PC-9 (cell line): ENCODE results near the gene MAZ. TPM values are rescaled to one million over a fixed set of nuclear protein-coding genes. Genes with fewer than 3 reads are reported as not detected.

Experiments
- BruUV-seq: library from RNA; stranded (reverse); fragments of 400-500 nt; replicated peaks from 2 replicates; lab custom pipeline; 2021; lab: Mats Ljungman, UMichigan
- CTCF ChIA-PET: fragments of 300-600 bp; sonication (Branson Sonifier 250); formaldehyde crosslinking; loops from one replicate; lab custom pipeline; 2022; ENCODE audit warnings: antibody characterized with exemption; lab: Charles Lee
- POLR2A ChIA-PET: fragments of 300-600 bp; sonication (Branson Sonifier 250); formaldehyde crosslinking; loops from one replicate; lab custom pipeline; 2022; ENCODE audit warnings: antibody characterized with exemption; ENCODE audit not compliant: unreplicated experiment; lab: Charles Lee
- DNase-seq, 2 experiments: peaks; one replicate each; pipeline versions ENCODE4 v3.0.0 to v3.0.0-alpha.2; 2015 to 2022; ENCODE audit warnings: mixed read lengths in 1 of 2
- H2AFZ ChIP-seq: fragments of 200-600 bp; sonication (generic); 2 replicates; pipeline ENCODE4 v1.8.1; 2017; ENCODE audit warnings: antibody characterized with exemption
- H3F3A ChIP-seq: fragments of 200-600 bp; sonication (generic); 2 replicates; pipeline ENCODE4 v1.8.1; 2017; ENCODE audit warnings: antibody characterized with exemption, mild to moderate bottlenecking, low read depth; ENCODE audit not compliant: insufficient read depth
- H3K27ac ChIP-seq: fragments of 200-600 bp; sonication (generic); 2 replicates; pipeline ENCODE4 v1.6.1; 2016; ENCODE audit warnings: mixed run types
- H3K27me3 ChIP-seq: fragments of 200-600 bp; sonication (generic); 2 replicates; pipeline ENCODE4 v1.6.1; 2016; ENCODE audit warnings: low read depth, mixed run types; ENCODE audit not compliant: insufficient read depth
- H3K36me3 ChIP-seq: fragments of 200-600 bp; sonication (generic); 2 replicates; pipeline ENCODE4 v1.6.1; 2016; ENCODE audit warnings: low read depth, mixed run types
- H3K4me1 ChIP-seq: fragments of 200-600 bp; sonication (generic); replicated peaks from 2 replicates; pipeline ENCODE4 v1.6.1; 2016; ENCODE audit warnings: mixed run types; ENCODE audit not compliant: insufficient read depth
- H3K4me2 ChIP-seq: fragments of 200-600 bp; sonication (generic); 2 replicates; pipeline ENCODE4 v1.6.1; 2017; ENCODE audit warnings: mixed run types
- H3K4me3 ChIP-seq: fragments of 200-600 bp; sonication (generic); 2 replicates; pipeline ENCODE4 v1.6.1; 2016; ENCODE audit warnings: mixed run types
- H3K79me2 ChIP-seq: fragments of 200-600 bp; sonication (generic); 2 replicates; pipeline ENCODE4 v1.6.1; 2017; ENCODE audit warnings: low read depth, mixed run types
- H3K9me2 ChIP-seq: fragments of 200-600 bp; sonication (generic); 2 replicates; pipeline ENCODE4 v1.8.1; 2017; ENCODE audit warnings: mild to moderate bottlenecking; ENCODE audit not compliant: insufficient read depth
- H3K9me3 ChIP-seq: fragments of 200-600 bp; sonication (generic); 2 replicates; pipeline ENCODE4 v1.8.1; 2016; ENCODE audit warnings: low read depth; ENCODE audit not compliant: insufficient read depth
- H4K20me1 ChIP-seq: fragments of 200-600 bp; sonication (generic); 2 replicates; pipeline ENCODE4 v1.8.1; 2017; ENCODE audit not compliant: insufficient read depth
- EZH2 ChIP-seq: fragments of 200-600 bp; sonication (generic); IDR thresholded peaks from 2 replicates; pipeline ENCODE4 v1.8.0; 2017; ENCODE audit warnings: antibody characterized with exemption, low read depth
- intact Hi-C: fragments of 100-400 bp; cut with micrococcal nuclease; formaldehyde crosslinking; loops from one replicate; pipeline ENCODE4 v1.10.0; 2022; ENCODE audit not compliant: unreplicated experiment
- total RNA-seq: library from RNA; stranded (reverse); gene quantifications from 2 replicates; pipeline ENCODE4 v1.2.3, GENCODE V29; 2021
- TF ChIP-seq, protein P1 (sequence below): fragments of 200-600 bp; sonication (generic); conservative IDR thresholded peaks from 2 replicates; pipeline ENCODE4 v1.6.1; 2017; ENCODE audit warnings: mixed run types, antibody characterized with exemption, mild to moderate bottlenecking, moderate library complexity

Gene MAZ
- total RNA-seq, 1 experiment from 2014 or later: 481 TPM

GRCh38 chr16:29818082-29818481 lies 11.8 kb downstream of the MAZ start:
- Histone ChIP-seq H3K79me2 (peaks cover 49% of the 10 kb centered on the region), H2AFZ (no peak overlapping the region), H3K4me2 (peak overlapping the region; percentile 82), H3F3A (peaks cover 61% of the 10 kb centered on the region; the same call in 1 of the 2 replicates), H3K27me3 (no peaks in the 10 kb centered on the region), H3K36me3 (no peaks in the 10 kb centered on the region), H3K4me1 (peaks cover 49% of the 10 kb centered on the region), H3K9me2 (no peaks in the 10 kb centered on the region), H3K27ac (no peak overlapping the region), H3K4me3 (no peak overlapping the region), H4K20me1 (no peaks in the 10 kb centered on the region), H3K9me3 (no peaks in the 10 kb centered on the region)
- intact Hi-C loops: loop anchor here (10.0 kb wide), 1 partner anchor 223 kb away; no protein-coding TSS in a partner anchor
- POLR2A ChIA-PET: interaction anchor here (0.7 kb wide), 1 partner anchor 11 kb away, joined by 17 read pairs; no protein-coding TSS in a partner anchor
- CTCF ChIA-PET: interaction anchor here (0.6 kb wide), 1 partner anchor 195 kb away, joined by 7 read pairs; no protein-coding TSS in a partner anchor
- no TSS peak for BruUV-seq
- DNase-seq: no peak
- TF ChIP-seq, protein P1, sequence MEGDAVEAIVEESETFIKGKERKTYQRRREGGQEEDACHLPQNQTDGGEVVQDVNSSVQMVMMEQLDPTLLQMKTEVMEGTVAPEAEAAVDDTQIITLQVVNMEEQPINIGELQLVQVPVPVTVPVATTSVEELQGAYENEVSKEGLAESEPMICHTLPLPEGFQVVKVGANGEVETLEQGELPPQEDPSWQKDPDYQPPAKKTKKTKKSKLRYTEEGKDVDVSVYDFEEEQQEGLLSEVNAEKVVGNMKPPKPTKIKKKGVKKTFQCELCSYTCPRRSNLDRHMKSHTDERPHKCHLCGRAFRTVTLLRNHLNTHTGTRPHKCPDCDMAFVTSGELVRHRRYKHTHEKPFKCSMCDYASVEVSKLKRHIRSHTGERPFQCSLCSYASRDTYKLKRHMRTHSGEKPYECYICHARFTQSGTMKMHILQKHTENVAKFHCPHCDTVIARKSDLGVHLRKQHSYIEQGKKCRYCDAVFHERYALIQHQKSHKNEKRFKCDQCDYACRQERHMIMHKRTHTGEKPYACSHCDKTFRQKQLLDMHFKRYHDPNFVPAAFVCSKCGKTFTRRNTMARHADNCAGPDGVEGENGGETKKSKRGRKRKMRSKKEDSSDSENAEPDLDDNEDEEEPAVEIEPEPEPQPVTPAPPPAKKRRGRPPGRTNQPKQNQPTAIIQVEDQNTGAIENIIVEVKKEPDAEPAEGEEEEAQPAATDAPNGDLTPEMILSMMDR: no peak
- no peak for TF ChIP-seq EZH2

- Histone ChIP-seq H4K20me1 (no peaks in the 10 kb centered on the region), H3K4me3 (no peak overlapping the region), H2AFZ (no peak overlapping the region), H3K4me2 (peak overlapping the region; percentile 88), H3K9me3 (no peaks in the 10 kb centered on the region), H3K4me1 (peaks cover 63% of the 10 kb centered on the region), H3K27ac (no peak overlapping the region), H3K9me2 (no peaks in the 10 kb centered on the region), H3K27me3 (no peaks in the 10 kb centered on the region), H3F3A (peaks cover 64% of the 10 kb centered on the region; the same call in 1 of the 2 replicates), H3K36me3 (no peaks in the 10 kb centered on the region), H3K79me2 (peaks cover 62% of the 10 kb centered on the region)
- TF ChIP-seq, protein P1: no peak
- TF ChIP-seq EZH2: no peak
- DNase-seq: no peak
- CTCF ChIA-PET: interaction anchor here (0.6 to 1.7 kb wide), 5 partner anchors 21 to 464 kb away, joined by 3 to 18 read pairs (median 5); no protein-coding TSS in a partner anchor
- POLR2A ChIA-PET: interaction anchor here (0.5 to 1.5 kb wide), 6 partner anchors 8 to 731 kb away, joined by 3 to 10 read pairs (median 5); partner anchors contain the start of gene MAZ
- no TSS peak for BruUV-seq
- intact Hi-C loops: loop anchor here (10.0 kb wide), 1 partner anchor 225 kb away; no protein-coding TSS in a partner anchor
Measured at GRCh38 chr16:29819506-29819905, 13.2 kb downstream of the MAZ start.

GRCh38 chr16:29820271-29820701 lies 14.0 kb downstream of the MAZ start, which contains the start of gene MVP:
TSS of gene MVP (plus strand) at chr16:29820462. CDS start at chr16:29830550, 10,088 bp downstream.
- Histone ChIP-seq H3K9me3 (no peaks in the 10 kb centered on the region), H3K9me2 (no peaks in the 10 kb centered on the region), H3K27ac (peak within 1 kb of the TSS; percentile 77), H2AFZ (no peak within 1 kb of the TSS), H3K36me3 (no peaks in the 10 kb centered on the region), H3F3A (peaks cover 64% of the 10 kb centered on the region; the same call in 1 of the 2 replicates), H3K4me2 (peak within 1 kb of the TSS; percentile 88), H3K4me1 (peaks cover 68% of the 10 kb centered on the region), H3K4me3 (peak within 1 kb of the TSS; percentile 71), H3K27me3 (no peaks in the 10 kb centered on the region), H3K79me2 (peaks cover 62% of the 10 kb centered on the region), H4K20me1 (no peaks in the 10 kb centered on the region)
- POLR2A ChIA-PET: interaction anchor here (0.5 to 1.5 kb wide), 4 partner anchors 9 to 730 kb away, joined by 3 to 10 read pairs (median 5); no protein-coding TSS in a partner anchor
- TF ChIP-seq, protein P1: no peak
- no peak for TF ChIP-seq EZH2
- intact Hi-C loops: loop anchor here (2.0 to 5.0 kb wide), 2 partner anchors 43 to 77 kb away; partner anchors contain the start of genes CDIPT and SEZ6L2
- peak in 1 of 2 experiments; percentile 69 for DNase-seq
- BruUV-seq: no TSS peak
- CTCF ChIA-PET: interaction anchor here (1.0 to 1.7 kb wide), 2 partner anchors 28 to 212 kb away, joined by 3 to 18 read pairs; no protein-coding TSS in a partner anchor
